Pons (tissue), 1 donor: Measurements from ENCODE around the gene CDRT4.

Experiments used
- DNase-seq: peaks from one replicate; pipeline ENCODE4 v3.0.0-alpha.2; 2016; ENCODE audit warnings: low spot score

Gene CDRT4

DNA sequence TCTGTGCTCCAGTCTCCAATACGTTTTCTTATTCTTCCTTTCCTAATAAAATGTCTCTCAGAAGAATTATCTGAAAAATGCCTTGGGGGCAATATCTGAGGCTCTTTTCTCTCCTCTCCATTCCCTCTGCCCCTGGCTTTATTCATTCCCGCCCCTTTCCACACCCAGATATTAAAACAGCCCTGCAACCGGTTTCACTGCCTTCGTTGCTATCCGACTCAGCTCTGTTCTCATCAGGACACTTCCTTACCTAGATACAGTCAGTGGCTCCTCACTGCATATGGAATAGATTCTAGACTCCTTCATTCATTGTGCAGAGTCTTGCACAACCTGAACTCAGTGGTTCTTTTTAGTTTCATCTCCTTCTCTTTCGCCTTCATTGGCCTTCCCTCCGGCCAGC is 74.0 kb downstream of the CDRT4 start:
- DNase-seq: no peak

GRCh38 chr17:15392326-15392741 is 75.1 kb downstream of the CDRT4 start:
- DNase-seq: no peak

DNA sequence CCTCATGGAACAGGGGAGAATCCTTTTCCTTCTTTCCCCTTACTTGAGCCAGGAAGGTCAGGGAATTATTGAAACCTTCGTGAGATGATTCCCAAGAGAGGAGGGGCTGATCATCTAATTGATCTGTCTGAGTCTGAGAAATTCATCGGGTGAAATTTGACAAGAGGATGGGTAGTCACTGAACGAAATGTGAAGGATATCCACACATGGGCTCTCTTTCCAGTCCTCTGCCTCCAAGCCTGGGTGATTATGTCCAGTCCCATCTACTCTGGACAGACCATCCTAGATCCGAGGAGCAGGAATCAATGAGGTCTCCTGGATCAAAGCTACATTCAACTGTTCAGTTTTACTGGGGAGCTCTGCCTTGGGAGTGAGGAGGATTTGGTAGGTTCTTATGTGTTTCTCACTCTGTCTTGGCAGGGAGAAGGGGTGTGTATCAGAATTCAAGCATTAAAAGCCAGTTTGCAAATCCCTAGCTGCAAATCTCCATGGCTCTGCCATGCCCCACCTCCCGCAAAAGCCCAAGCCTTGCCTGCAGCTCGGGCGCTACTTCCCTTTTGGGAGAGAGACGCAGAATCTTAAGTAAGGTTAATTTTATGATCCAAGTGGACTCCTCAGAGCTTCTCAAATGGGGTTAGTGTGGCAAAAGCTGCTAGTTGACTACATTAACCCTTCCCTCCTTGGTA is 78.9 kb downstream of the CDRT4 start:
- DNase-seq: no peak

DNA sequence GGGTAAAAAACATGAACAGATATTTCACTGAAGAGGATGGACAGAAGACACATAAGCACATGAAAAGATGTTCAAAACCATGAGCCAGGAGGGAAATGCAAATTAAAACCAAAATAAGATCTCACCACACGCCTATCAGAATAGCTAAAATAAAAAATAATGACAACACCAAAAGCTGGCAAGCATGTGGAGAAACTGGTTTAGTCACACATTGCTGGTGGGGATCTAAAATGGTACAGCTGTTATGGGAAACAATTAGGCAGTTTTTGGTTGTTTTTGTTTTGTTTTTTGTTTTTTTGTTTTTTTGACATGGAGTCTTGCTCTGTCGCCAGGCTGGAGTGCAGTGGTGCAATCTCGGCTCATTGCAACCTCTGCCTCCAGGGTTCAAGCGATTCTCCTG is 81.3 kb downstream of the CDRT4 start:
- DNase-seq: no peak
